K562 (cell line): ENCODE measurements around the gene STX1A. TPM values are rescaled to one million over a fixed set of nuclear protein-coding genes. Genes with fewer than 3 reads are reported as not detected.
A peak's percentile ranks its signal among the peaks of the same experiment; 100 is the strongest.

ENCODE experiments used
- BCOR ChIP-seq: fragments of 450-650 bp; IDR thresholded peaks from 2 replicates; pipeline ENCODE4 v1.6.1; 2016
- CHD1 ChIP-seq: fragments of 200-600 bp; sonication (generic); IDR thresholded peaks from one replicate; pipeline ENCODE4 v1.6.1; 2012; ENCODE audit warnings: mild to moderate bottlenecking, moderate library complexity, low read length, inconsistent platforms
- STAG1 ChIP-seq: sonication (generic); formaldehyde crosslinking; IDR thresholded peaks from 2 replicates; pipeline ENCODE4 v1.5.0; 2020; ENCODE audit warnings: missing genetic modification reagents, borderline replicate concordance
- ZNF76 ChIP-seq: fragments of 250-450 bp; sonication (Bioruptor Pico); IDR thresholded peaks from 2 replicates; pipeline ENCODE4 v1.4.0; 2020; ENCODE audit warnings: mild to moderate bottlenecking, moderate library complexity, borderline replicate concordance
- polyA plus RNA-seq, 8 experiments: library from polyadenylated mRNA; depleted of rRNA in 4 of 8; stranded (reverse) in 5 of 8; unstranded in 3 of 8; fragments of >200 nt; fragmentation: Nextera tagmentation in 2 of 8; fragmentation: Illumina TruSeq in 1 of 8; extraction: Ambion mirVana in 2 of 8; extraction: Trizol in 1 of 8; gene quantifications; 2 replicates each; pipeline versions ENCODE4 v1.2.1 to v1.2.3, GENCODE V29; 2011 to 2014; ENCODE audit warnings: inconsistent platforms in 1 of 8, missing spikeins in 1 of 8
- total RNA-seq, 7 experiments: library from RNA; depleted of rRNA in 6 of 7; stranded (reverse); fragments of >200 nt in 6 of 7; fragmentation: Illumina TruSeq in 2 of 7; extraction: Trizol in 2 of 7; gene quantifications; 2 replicates each; pipeline versions ENCODE4 v1.2.1 to v1.2.3, GENCODE V29; 2011 to 2021; ENCODE audit warnings: low replicate concordance in 1 of 7
- TF ChIP-seq, protein P1 (sequence below): sonication (generic); formaldehyde crosslinking; IDR thresholded peaks from 2 replicates; pipeline ENCODE4 v1.9.0; 2022; ENCODE audit warnings: mild to moderate bottlenecking, missing genetic modification reagents
- TF ChIP-seq, protein P2 (sequence below), 2 experiments: fragments of 450-650 bp; formaldehyde crosslinking in 1 of 2; IDR thresholded peaks; 2 replicates each; pipeline versions ENCODE4 v1.4.0 to v1.6.1; 2014 to 2020; ENCODE audit warnings: mild to moderate bottlenecking in 2 of 2, borderline replicate concordance in 1 of 2, low read depth in 1 of 2
- TF ChIP-seq, protein P3 (sequence below): fragments of 450-650 bp; formaldehyde crosslinking; IDR thresholded peaks from 2 replicates; pipeline ENCODE4 v1.4.0; 2020; ENCODE audit warnings: mild to moderate bottlenecking, moderate library complexity
- TF ChIP-seq, protein P4 (sequence below): fragments of 450-650 bp; conservative IDR thresholded peaks from 2 replicates; pipeline ENCODE4 v1.6.1; 2016; ENCODE audit warnings: missing genetic modification characterization, low read depth, mild to moderate bottlenecking, missing compliant biosample characterization, moderate library complexity

STX1A gene
- total and polyA plus RNA-seq, 9 of the 15 experiments (the other 6 are each of a cell fraction or from before 2014, with no cell fraction given), result 0.04 to 15.1 (median 6.3) TPM

DNA sequence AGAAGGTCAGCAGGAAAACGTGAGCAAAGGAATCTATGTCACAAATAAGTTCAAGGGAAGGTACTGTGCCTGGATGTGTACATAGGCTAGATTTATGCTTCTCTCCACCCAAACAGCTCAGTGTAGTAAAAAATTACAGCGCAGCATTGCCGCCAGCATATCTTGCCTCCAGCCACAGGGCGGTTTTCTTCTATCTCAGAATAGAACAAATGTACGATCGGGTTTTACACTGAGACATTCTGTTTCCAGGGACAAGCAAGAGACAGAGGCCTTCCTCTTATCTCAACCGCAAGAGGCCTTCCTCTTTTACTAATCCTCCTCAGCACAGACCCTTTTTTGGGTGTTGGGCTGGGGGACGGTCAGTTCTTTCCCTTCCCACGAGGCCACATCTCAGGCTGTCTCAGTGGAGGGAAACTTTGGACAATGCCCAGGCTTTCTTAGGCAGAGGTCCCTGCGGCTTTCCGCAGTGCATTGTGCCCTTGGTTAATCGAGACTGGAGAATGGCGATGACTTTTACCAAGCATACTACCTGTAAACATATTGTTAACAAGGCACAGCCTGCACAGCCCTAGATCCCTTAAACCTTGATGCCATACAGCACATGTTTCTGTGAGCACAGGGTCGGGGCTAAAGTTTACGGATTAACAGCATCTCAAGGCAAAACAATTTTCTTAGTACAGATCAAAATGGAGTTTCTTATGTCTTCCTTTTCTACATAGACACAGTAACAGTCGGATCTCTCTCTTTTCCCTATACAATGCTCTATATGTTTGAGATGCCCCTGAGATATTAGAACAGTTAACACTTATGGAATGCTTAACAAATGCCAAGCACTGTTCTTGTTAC is 30.7 kb upstream of the STX1A start (continued):
- TF ChIP-seq, protein P1, sequence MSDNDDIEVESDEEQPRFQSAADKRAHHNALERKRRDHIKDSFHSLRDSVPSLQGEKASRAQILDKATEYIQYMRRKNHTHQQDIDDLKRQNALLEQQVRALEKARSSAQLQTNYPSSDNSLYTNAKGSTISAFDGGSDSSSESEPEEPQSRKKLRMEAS (CRISPR knock-in tag), result peak; percentile 35; the same call in 1 of the 2 replicates
- TF ChIP-seq, protein P2, sequence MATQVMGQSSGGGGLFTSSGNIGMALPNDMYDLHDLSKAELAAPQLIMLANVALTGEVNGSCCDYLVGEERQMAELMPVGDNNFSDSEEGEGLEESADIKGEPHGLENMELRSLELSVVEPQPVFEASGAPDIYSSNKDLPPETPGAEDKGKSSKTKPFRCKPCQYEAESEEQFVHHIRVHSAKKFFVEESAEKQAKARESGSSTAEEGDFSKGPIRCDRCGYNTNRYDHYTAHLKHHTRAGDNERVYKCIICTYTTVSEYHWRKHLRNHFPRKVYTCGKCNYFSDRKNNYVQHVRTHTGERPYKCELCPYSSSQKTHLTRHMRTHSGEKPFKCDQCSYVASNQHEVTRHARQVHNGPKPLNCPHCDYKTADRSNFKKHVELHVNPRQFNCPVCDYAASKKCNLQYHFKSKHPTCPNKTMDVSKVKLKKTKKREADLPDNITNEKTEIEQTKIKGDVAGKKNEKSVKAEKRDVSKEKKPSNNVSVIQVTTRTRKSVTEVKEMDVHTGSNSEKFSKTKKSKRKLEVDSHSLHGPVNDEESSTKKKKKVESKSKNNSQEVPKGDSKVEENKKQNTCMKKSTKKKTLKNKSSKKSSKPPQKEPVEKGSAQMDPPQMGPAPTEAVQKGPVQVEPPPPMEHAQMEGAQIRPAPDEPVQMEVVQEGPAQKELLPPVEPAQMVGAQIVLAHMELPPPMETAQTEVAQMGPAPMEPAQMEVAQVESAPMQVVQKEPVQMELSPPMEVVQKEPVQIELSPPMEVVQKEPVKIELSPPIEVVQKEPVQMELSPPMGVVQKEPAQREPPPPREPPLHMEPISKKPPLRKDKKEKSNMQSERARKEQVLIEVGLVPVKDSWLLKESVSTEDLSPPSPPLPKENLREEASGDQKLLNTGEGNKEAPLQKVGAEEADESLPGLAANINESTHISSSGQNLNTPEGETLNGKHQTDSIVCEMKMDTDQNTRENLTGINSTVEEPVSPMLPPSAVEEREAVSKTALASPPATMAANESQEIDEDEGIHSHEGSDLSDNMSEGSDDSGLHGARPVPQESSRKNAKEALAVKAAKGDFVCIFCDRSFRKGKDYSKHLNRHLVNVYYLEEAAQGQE (IDR thresholded peaks at IDR 0.05; ENCODE audit: borderline replicate concordance), result no peak
- TF ChIP-seq, protein P2 (CRISPR knock-in tag; IDR thresholded peaks at IDR 0.05; ENCODE audit: low read depth), result no peak
- TF ChIP-seq CHD1 (no peak), STAG1 (CRISPR knock-in tag) (no peak), BCOR (peak; percentile 14; the same call in 1 of the 2 replicates), ZNF76 (CRISPR knock-in tag) (no peak)
- TF ChIP-seq, protein P3, sequence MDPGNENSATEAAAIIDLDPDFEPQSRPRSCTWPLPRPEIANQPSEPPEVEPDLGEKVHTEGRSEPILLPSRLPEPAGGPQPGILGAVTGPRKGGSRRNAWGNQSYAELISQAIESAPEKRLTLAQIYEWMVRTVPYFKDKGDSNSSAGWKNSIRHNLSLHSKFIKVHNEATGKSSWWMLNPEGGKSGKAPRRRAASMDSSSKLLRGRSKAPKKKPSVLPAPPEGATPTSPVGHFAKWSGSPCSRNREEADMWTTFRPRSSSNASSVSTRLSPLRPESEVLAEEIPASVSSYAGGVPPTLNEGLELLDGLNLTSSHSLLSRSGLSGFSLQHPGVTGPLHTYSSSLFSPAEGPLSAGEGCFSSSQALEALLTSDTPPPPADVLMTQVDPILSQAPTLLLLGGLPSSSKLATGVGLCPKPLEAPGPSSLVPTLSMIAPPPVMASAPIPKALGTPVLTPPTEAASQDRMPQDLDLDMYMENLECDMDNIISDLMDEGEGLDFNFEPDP (CRISPR knock-in tag), result no peak
- TF ChIP-seq, protein P4, sequence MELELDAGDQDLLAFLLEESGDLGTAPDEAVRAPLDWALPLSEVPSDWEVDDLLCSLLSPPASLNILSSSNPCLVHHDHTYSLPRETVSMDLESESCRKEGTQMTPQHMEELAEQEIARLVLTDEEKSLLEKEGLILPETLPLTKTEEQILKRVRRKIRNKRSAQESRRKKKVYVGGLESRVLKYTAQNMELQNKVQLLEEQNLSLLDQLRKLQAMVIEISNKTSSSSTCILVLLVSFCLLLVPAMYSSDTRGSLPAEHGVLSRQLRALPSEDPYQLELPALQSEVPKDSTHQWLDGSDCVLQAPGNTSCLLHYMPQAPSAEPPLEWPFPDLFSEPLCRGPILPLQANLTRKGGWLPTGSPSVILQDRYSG (tag), result 0 out of 2 replicates have a peak, but pooled peaks have one; percentile 40
